ENCODE data around the gene ITPRID2.
"Not testable (repeated sequence)": the region's sequence is repeated elsewhere in the genome, so short reads cannot be mapped to it uniquely, and the experiment has no call there.

ITPRID2 gene

DNA sequence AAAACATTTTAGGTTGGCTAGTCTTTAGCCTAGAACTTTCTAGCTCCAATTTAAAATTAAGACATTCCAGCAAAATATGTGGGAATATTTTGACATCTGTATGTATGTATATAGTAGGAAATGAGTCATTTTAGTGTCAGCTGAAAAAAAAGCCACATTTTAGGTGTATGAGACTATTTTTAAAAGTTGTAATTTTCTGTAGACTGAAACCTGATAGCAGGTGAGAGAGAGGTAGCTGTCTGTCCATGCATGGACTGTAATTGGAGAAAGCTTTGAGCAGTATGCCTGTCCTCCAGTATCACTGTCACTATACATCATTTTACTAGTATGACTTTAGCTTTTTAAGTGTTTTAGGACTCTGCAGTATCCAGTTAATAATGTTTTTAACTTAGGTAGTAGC is 68.0 kb downstream of the ITPRID2 start:
- no peak for DNase-seq (ENCODE audit: low read depth in 2 of 2)

DNA sequence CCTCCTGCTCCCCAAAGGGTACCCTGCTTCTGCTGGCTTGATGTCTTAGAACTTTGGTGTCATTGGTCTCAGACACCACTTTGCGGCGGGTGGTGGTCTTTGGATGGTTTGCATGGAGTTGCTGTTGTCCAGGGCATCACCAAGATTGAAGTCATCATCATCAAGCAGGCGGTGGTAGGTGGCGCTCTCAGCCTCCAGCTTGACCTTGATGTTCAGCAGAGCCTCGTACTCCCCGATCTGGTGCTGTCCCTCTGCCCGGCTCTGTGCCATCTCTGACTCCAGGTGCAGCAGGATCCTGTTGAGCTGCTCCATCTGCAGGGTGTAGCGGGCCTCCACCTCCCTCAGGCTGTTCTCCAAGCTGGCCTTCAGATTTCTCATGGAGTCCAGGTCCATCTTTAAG is 69.6 kb downstream of the ITPRID2 start:
- DNase-seq (ENCODE audit: low read depth in 2 of 2) = not testable (repeated sequence)

DNA sequence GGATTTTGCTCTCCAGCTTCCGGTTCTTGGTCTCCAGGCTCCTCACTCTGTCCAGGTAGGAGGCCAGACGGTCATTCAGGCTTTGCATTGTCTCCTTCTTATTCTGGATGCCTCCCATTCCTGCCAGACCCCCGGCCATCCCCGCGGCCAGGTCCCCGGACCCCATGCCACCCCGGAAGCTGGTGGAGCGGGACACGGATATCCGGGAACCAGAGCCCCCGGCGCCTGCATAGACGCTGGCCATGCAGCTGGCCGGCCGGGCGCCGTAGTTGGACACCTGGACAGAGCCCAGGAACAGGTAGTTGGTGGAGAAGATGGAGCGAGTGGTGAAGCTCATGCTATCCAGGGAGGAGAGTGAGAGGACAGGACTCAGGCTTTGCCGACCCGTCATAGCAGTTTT is 70.6 kb downstream of the ITPRID2 start:
- no peak for DNase-seq (ENCODE audit: low read depth in 2 of 2)

GRCh38 chr2:181970160-181970794 is 78.7 kb downstream of the ITPRID2 start:
- no peak for DNase-seq (ENCODE audit: low read depth in 2 of 2)

DNA sequence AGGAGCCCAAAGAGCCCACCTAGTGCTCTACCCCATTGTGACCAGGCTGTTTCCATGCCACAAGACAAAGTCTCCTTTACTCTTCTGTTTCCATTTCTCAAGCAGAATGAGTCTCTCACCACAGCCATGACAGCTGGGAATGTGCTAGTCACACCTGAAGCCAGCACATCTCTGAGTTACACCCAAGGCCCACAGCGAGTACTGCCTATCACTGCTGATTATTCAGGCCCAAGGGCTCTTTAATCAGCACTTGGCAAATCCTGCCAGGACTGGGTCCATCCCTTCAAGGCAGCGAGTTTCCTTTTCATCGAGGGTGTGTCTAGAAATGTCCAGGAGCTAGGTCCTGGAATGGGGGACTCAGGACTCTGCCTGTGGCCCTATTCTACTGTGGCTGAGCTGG is 79.5 kb downstream of the ITPRID2 start:
- DNase-seq (ENCODE audit: low read depth in 2 of 2) = no peak

GRCh38 chr2:181972431-181973170 is 81.1 kb downstream of the ITPRID2 start:
- no peak for DNase-seq (ENCODE audit: low read depth in 2 of 2)

- no peak for DNase-seq (ENCODE audit: low read depth in 2 of 2)
Measured at GRCh38 chr2:181973171-181973783, 81.7 kb downstream of the ITPRID2 start.

DNA sequence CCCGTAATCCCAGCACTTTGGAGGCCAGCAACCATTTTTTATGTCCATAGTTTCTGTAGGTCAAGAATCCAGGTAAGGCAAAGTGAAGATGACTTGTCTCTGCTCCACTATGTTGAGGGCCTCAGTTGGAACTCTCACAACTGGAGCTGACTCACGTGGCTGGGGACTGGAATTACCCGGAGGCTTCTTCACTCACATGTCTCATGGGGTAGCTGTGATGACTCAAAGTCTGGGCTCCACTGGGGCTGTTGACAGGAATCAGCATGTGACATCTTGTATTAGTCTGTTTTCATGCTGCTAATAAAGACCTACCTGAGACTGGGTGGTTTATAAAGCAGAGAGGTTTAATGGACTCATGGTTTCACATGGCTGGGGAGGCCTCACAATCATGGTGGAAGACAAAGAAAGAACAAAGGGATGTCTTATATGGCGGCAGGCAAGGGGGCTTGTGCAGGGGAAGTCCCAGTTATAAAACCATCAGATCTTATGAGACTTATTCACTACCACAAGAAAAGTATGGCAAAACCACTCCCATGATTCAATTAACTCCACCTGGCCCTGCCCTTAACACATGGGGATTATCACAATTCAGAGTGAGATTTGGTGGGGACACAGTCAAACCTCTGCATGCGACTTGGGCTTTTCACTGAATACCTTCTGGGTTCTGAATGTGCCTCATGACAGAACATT is 86.3 kb downstream of the ITPRID2 start:
- no peak for DNase-seq (ENCODE audit: low read depth in 2 of 2)

GRCh38 chr2:181978351-181979150 is 87.0 kb downstream of the ITPRID2 start:
- no peak for DNase-seq (ENCODE audit: low read depth in 2 of 2)
